ENCODE data around the gene FAM163B.

FAM163B gene

GRCh38 chr9:133580419-133580738, 28.8 kb downstream of the FAM163B start:
- DNase-seq: no peak

GRCh38 chr9:133579601-133580418, 29.4 kb downstream of the FAM163B start:
- DNase-seq: no peak

- no peak for DNase-seq
These were observed 30.4 kb downstream of the FAM163B start for GRCh38 chr9:133578524-133579441.

GRCh38 chr9:133577737-133578112, 31.5 kb downstream of the FAM163B start:
- DNase-seq: no peak

GRCh38 chr9:133576875-133577736, 32.1 kb downstream of the FAM163B start:
- no peak for DNase-seq

GRCh38 chr9:133576031-133576874, 32.9 kb downstream of the FAM163B start:
- DNase-seq: no peak

GRCh38 chr9:133575186-133576030, 33.8 kb downstream of the FAM163B start:
- no peak for DNase-seq

GRCh38 chr9:133574771-133575170, 34.4 kb downstream of the FAM163B start:
- no peak for DNase-seq

- DNase-seq: no peak
These were observed 35.2 kb downstream of the FAM163B start for GRCh38 chr9:133573791-133574515.

- no peak for DNase-seq
These were observed 36.3 kb downstream of the FAM163B start for GRCh38 chr9:133572821-133573361.

- no peak for DNase-seq
These were observed 37.1 kb downstream of the FAM163B start for GRCh38 chr9:133571896-133572595.

GRCh38 chr9:133571391-133571890, 37.7 kb downstream of the FAM163B start:
- DNase-seq: no peak

GRCh38 chr9:133570691-133571080, 38.5 kb downstream of the FAM163B start:
- DNase-seq: no peak

- no peak for DNase-seq
These were observed 39.1 kb downstream of the FAM163B start for GRCh38 chr9:133569891-133570690.

GRCh38 chr9:133569121-133569785, 39.9 kb downstream of the FAM163B start:
- no peak for DNase-seq

- DNase-seq: no peak
These were observed 41.0 kb downstream of the FAM163B start for GRCh38 chr9:133568186-133568585.

GRCh38 chr9:133566817-133567216, 42.4 kb downstream of the FAM163B start:
- DNase-seq: no peak

- no peak for DNase-seq
These were observed 42.8 kb downstream of the FAM163B start for GRCh38 chr9:133566382-133566781.
